H9 (cell line): ENCODE measurements around the gene CDH15. TPM values are rescaled to one million over a fixed set of nuclear protein-coding genes. Genes with fewer than 3 reads are reported as not detected.

Source experiments
- DNase-seq: peaks from one replicate; pipeline ENCODE4 v3.0.0-alpha.2; 2017
- H2AFZ ChIP-seq: one replicate; pipeline ENCODE4 v1.6.1; 2013; ENCODE audit warnings: mild to moderate bottlenecking, low read length, control low read depth, moderate library complexity
- H2AK5ac ChIP-seq: 2 replicates; pipeline ENCODE4 v1.6.1; 2013; ENCODE audit warnings: low read length, control low read depth, mixed read lengths; ENCODE audit not compliant: insufficient read length
- H2BK120ac ChIP-seq: one replicate; pipeline ENCODE4 v1.6.1; 2013; ENCODE audit warnings: low read depth, mild to moderate bottlenecking, low read length, control low read depth, inconsistent platforms; ENCODE audit not compliant: poor library complexity, severe bottlenecking
- H2BK12ac ChIP-seq: 2 replicates; pipeline ENCODE4 v1.6.1; 2013; ENCODE audit warnings: low read length, control low read depth, mixed read lengths, low read depth; ENCODE audit not compliant: insufficient read length
- H2BK15ac ChIP-seq: 2 replicates; pipeline ENCODE4 v1.6.1; 2013; ENCODE audit warnings: low read depth, low read length, control low read depth
- H2BK20ac ChIP-seq: one replicate; pipeline ENCODE4 v1.6.1; 2013; ENCODE audit warnings: low read depth, mild to moderate bottlenecking, low read length, control low read depth, inconsistent platforms; ENCODE audit not compliant: poor library complexity, severe bottlenecking
- H2BK5ac ChIP-seq: 2 replicates; pipeline ENCODE4 v1.6.1; 2013; ENCODE audit warnings: low read length, control low read depth, mixed read lengths; ENCODE audit not compliant: insufficient read length
- H3K14ac ChIP-seq: 2 replicates; pipeline ENCODE4 v1.6.1; 2013; ENCODE audit warnings: low read length, control low read depth; ENCODE audit not compliant: insufficient read depth
- H3K18ac ChIP-seq: 2 replicates; pipeline ENCODE4 v1.6.1; 2013; ENCODE audit warnings: low read depth, mild to moderate bottlenecking, mixed read lengths, low read length, control low read depth; ENCODE audit not compliant: insufficient read length
- H3K23ac ChIP-seq: 2 replicates; pipeline ENCODE4 v1.6.1; 2013; ENCODE audit warnings: low read length, control low read depth, mixed read lengths, low read depth; ENCODE audit not compliant: insufficient read length
- H3K23me2 ChIP-seq: 2 replicates; pipeline ENCODE4 v1.6.1; 2013; ENCODE audit warnings: low read depth, mild to moderate bottlenecking, mixed read lengths, low read length, control low read depth; ENCODE audit not compliant: insufficient read length, poor library complexity, severe bottlenecking
- H3K27ac ChIP-seq: 2 replicates; pipeline ENCODE4 v1.5.1; 2013; ENCODE audit warnings: low read length, control low read depth, mixed read lengths, low read depth; ENCODE audit not compliant: insufficient read length
- H3K27me3 ChIP-seq: 2 replicates; pipeline ENCODE4 v1.6.1; 2013; ENCODE audit warnings: low read length, control low read depth, inconsistent platforms; ENCODE audit not compliant: insufficient read depth
- H3K4ac ChIP-seq: 2 replicates; pipeline ENCODE4 v1.6.1; 2013; ENCODE audit warnings: low read depth, mild to moderate bottlenecking, control low read depth, inconsistent platforms, low read length, moderate library complexity
- H3K4me1 ChIP-seq: 2 replicates; pipeline ENCODE4 v1.6.1; 2013; ENCODE audit warnings: low read length, control low read depth, inconsistent platforms; ENCODE audit not compliant: insufficient read depth
- H3K4me2 ChIP-seq: 2 replicates; pipeline ENCODE4 v1.6.1; 2013; ENCODE audit warnings: low read length, control low read depth, mixed read lengths; ENCODE audit not compliant: insufficient read length, insufficient read depth
- H3K56ac ChIP-seq: 2 replicates; pipeline ENCODE4 v1.6.1; 2013; ENCODE audit warnings: low read depth, mild to moderate bottlenecking, mixed read lengths, low read length, control low read depth; ENCODE audit not compliant: insufficient read length
- H3K79me1 ChIP-seq: 2 replicates; pipeline ENCODE4 v1.6.1; 2013; ENCODE audit warnings: low read depth, mild to moderate bottlenecking, moderate library complexity, low read length, control low read depth, inconsistent platforms; ENCODE audit not compliant: insufficient read depth, poor library complexity, severe bottlenecking
- H3K79me2 ChIP-seq: 2 replicates; pipeline ENCODE4 v1.6.1; 2013; ENCODE audit warnings: low read length, control low read depth, inconsistent platforms; ENCODE audit not compliant: insufficient read depth
- H3K9ac ChIP-seq: 2 replicates; pipeline ENCODE4 v1.6.1; 2013; ENCODE audit warnings: low read length, control low read depth, mixed read lengths; ENCODE audit not compliant: insufficient read length; ENCODE audit errors: extremely low read depth
- H3K9me3 ChIP-seq: one replicate; pipeline ENCODE4 v1.6.1; 2013; ENCODE audit warnings: low read depth, low read length, inconsistent platforms; ENCODE audit not compliant: control insufficient read depth
- H3T11ph ChIP-seq: one replicate; pipeline ENCODE4 v1.6.1; 2013; ENCODE audit warnings: mild to moderate bottlenecking, low read length, control low read depth, inconsistent platforms
- H4K20me1 ChIP-seq: one replicate; pipeline ENCODE4 v1.6.1; 2013; ENCODE audit not compliant: control insufficient read depth, insufficient read length, insufficient read depth
- H4K5ac ChIP-seq: 2 replicates; pipeline ENCODE4 v1.6.1; 2013; ENCODE audit warnings: low read depth, mild to moderate bottlenecking, mixed read lengths, low read length, control low read depth; ENCODE audit not compliant: insufficient read length
- H4K8ac ChIP-seq: replicated peaks from 2 replicates; pipeline ENCODE4 v1.6.1; 2013; ENCODE audit warnings: low read length, control low read depth, mixed read lengths, low read depth; ENCODE audit not compliant: insufficient read length
- H4K91ac ChIP-seq: 2 replicates; pipeline ENCODE4 v1.6.1; 2013; ENCODE audit warnings: low read depth, mild to moderate bottlenecking, moderate library complexity, mixed read lengths, low read length, control low read depth; ENCODE audit not compliant: insufficient read length
- H3K27ac Mint-ChIP-seq, 3 experiments: 2 replicates in 2 of 3; 3 replicates in 1 of 3; pipeline ENCODE4 v1.8.0; 2020 to 2021; ENCODE audit warnings: mixed read lengths in 3 of 3, mild to moderate bottlenecking in 1 of 3, moderate library complexity in 1 of 3
- H3K27me3 Mint-ChIP-seq: 2 replicates; pipeline ENCODE4 v1.8.0; 2021; ENCODE audit warnings: low read depth, mild to moderate bottlenecking, moderate library complexity, mixed read lengths
- H3K36me3 Mint-ChIP-seq, 3 experiments: 2 replicates in 2 of 3; 3 replicates in 1 of 3; pipeline ENCODE4 v1.8.0; 2020 to 2021; ENCODE audit warnings: low read depth in 3 of 3, mixed read lengths in 3 of 3; ENCODE audit not compliant: insufficient read depth in 1 of 3
- H3K4me1 Mint-ChIP-seq, 2 experiments: 2 replicates each; pipeline ENCODE4 v1.8.0; 2020; ENCODE audit warnings: mixed read lengths in 2 of 2
- H3K4me3 Mint-ChIP-seq, 2 experiments: 2 replicates in 1 of 2; 3 replicates in 1 of 2; pipeline ENCODE4 v1.8.0; 2020 to 2021; ENCODE audit warnings: mild to moderate bottlenecking in 2 of 2, mixed read lengths in 2 of 2, moderate library complexity in 1 of 2
- H3K9me3 Mint-ChIP-seq, 2 experiments: 2 replicates in 1 of 2; 3 replicates in 1 of 2; pipeline ENCODE4 v1.8.0; 2020; ENCODE audit warnings: mild to moderate bottlenecking in 2 of 2, mixed read lengths in 2 of 2, moderate library complexity in 1 of 2
- WGBS: extraction: QIAGEN DNeasy Blood & Tissue Kit; methylation state at CpG from one replicate; pipeline ENCODE4 v1.1.7; 2013; ENCODE audit warnings: missing lambda C conversion rate, low lambda C conversion rate, mixed read lengths; ENCODE audit not compliant: insufficient read length; ENCODE audit errors: extremely low coverage; 5-methylcytosine and 5-hydroxymethylcytosine counted together
- total RNA-seq: library from RNA; stranded (reverse); gene quantifications from 2 replicates; pipeline ENCODE4 v1.2.1, GENCODE V29; 2021
- TF ChIP-seq, protein P1 (sequence below): fragments of 200-600 bp; sonication (generic); conservative IDR thresholded peaks from 3 replicates; pipeline ENCODE4 v1.8.0; 2021; ENCODE audit warnings: antibody characterized with exemption, mild to moderate bottlenecking

Gene CDH15
- total RNA-seq, 1 experiment from 2014 or later = 0.28 TPM

DNA sequence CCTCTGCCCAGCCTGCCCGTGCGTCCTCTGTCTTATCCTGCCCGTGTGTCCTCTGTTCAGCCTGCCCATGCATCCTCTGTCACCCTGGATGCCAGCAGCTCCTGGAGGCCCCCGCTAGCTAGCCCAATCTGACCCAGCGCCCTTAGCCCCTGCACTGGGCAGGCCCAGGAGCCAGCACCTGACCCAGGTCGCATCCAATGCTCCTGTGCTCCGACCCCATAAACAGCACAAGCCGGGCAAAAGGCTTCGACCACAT lies 13.1 kb downstream of the CDH15 start:
- H3K4me3 Mint-ChIP-seq = no peak overlapping the region
- Histone ChIP-seq H4K8ac (no peak overlapping the region), H2BK120ac (no peak overlapping the region), H2BK12ac (no peak overlapping the region), H3K79me1 (no peaks in the 10 kb centered on the region), H3K27ac (no peak overlapping the region), H3K4me1 (no peaks in the 10 kb centered on the region), H2AFZ (no peak overlapping the region), H2BK20ac (no peak overlapping the region), H2BK15ac (no peak overlapping the region), H2AK5ac (no peak overlapping the region), H3K18ac (no peak overlapping the region), H3K23ac (no peak overlapping the region), H3T11ph (no peak overlapping the region), H3K23me2 (no peaks in the 10 kb centered on the region), H3K79me2 (no peaks in the 10 kb centered on the region), H3K56ac (no peak overlapping the region), H4K91ac (no peak overlapping the region), H3K9ac (no peak overlapping the region), H3K27me3 (no peaks in the 10 kb centered on the region), H3K4me2 (no peak overlapping the region), H4K5ac (no peak overlapping the region), H2BK5ac (no peak overlapping the region), H3K14ac (no peak overlapping the region; the same call in 1 of the 2 replicates), H4K20me1 (no peaks in the 10 kb centered on the region), H3K4ac (no peak overlapping the region), H3K9me3 (no peaks in the 10 kb centered on the region)
- H3K4me1 Mint-ChIP-seq = no peaks in the 10 kb centered on the region
- no peaks in the 10 kb centered on the region; a peak in 1 of 5 replicates for H3K9me3 Mint-ChIP-seq
- WGBS = no CpG with 5 or more reads among the region's 9 CpGs
- TF ChIP-seq, protein P1, sequence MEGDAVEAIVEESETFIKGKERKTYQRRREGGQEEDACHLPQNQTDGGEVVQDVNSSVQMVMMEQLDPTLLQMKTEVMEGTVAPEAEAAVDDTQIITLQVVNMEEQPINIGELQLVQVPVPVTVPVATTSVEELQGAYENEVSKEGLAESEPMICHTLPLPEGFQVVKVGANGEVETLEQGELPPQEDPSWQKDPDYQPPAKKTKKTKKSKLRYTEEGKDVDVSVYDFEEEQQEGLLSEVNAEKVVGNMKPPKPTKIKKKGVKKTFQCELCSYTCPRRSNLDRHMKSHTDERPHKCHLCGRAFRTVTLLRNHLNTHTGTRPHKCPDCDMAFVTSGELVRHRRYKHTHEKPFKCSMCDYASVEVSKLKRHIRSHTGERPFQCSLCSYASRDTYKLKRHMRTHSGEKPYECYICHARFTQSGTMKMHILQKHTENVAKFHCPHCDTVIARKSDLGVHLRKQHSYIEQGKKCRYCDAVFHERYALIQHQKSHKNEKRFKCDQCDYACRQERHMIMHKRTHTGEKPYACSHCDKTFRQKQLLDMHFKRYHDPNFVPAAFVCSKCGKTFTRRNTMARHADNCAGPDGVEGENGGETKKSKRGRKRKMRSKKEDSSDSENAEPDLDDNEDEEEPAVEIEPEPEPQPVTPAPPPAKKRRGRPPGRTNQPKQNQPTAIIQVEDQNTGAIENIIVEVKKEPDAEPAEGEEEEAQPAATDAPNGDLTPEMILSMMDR = no peak
- no peaks in the 10 kb centered on the region for H3K36me3 Mint-ChIP-seq
- H3K27me3 Mint-ChIP-seq = peaks cover 19% of the 10 kb centered on the region
- H3K27ac Mint-ChIP-seq = no peak overlapping the region
- no peak for DNase-seq
